ENCODE results near the gene CACNA2D1. TPM values are rescaled to one million over a fixed set of nuclear protein-coding genes. Genes with fewer than 3 reads are reported as not detected.
"Not testable (repeated sequence)": the region's sequence is repeated elsewhere in the genome, so short reads cannot be mapped to it uniquely, and the experiment has no call there.

Gene CACNA2D1
- total RNA-seq, 2 donors from 2014 or later: 0.46 TPM; not detected in 1

- no peaks in the 10 kb centered on the region for H3K27me3 Mint-ChIP-seq (ENCODE audit: low read depth)
- ATAC-seq (replicated peaks in 1 of 2) (no peak), DNase-seq (no peak)
- H3K36me3 Mint-ChIP-seq (ENCODE audit: insufficient read depth in 2 of 2): no peaks in the 10 kb centered on the region
- no peak overlapping the region for H3K4me3 Mint-ChIP-seq
- H3K9me3 Mint-ChIP-seq: no peaks in the 10 kb centered on the region
- H3K4me1 Mint-ChIP-seq (ENCODE audit: low read depth): no peaks in the 10 kb centered on the region
- H3K27ac Mint-ChIP-seq: no peak overlapping the region
These were observed 301.2 kb downstream of the CACNA2D1 start for GRCh38 chr7:82142263-82142864.

GRCh38 chr7:82141427-82141826 lies 302.1 kb downstream of the CACNA2D1 start:
- ATAC-seq (replicated peaks in 1 of 2) (no peak), DNase-seq (no peak)
- Mint-ChIP-seq H3K4me1 (ENCODE audit: low read depth) (no peaks in the 10 kb centered on the region), H3K27ac (no peak overlapping the region), H3K27me3 (ENCODE audit: low read depth) (no peaks in the 10 kb centered on the region), H3K36me3 (ENCODE audit: insufficient read depth in 2 of 2) (no peaks in the 10 kb centered on the region), H3K4me3 (no peak overlapping the region), H3K9me3 (no peaks in the 10 kb centered on the region)

GRCh38 chr7:82140608-82141007 lies 303.0 kb downstream of the CACNA2D1 start:
- H3K4me1 Mint-ChIP-seq (ENCODE audit: low read depth); ATAC-seq (replicated peaks in 1 of 2); H3K4me3 Mint-ChIP-seq; DNase-seq; H3K9me3 Mint-ChIP-seq; H3K27ac Mint-ChIP-seq; H3K36me3 Mint-ChIP-seq (ENCODE audit: insufficient read depth in 2 of 2); H3K27me3 Mint-ChIP-seq (ENCODE audit: low read depth): not testable (repeated sequence)

- no peaks in the 10 kb centered on the region for H3K36me3 Mint-ChIP-seq (ENCODE audit: insufficient read depth in 2 of 2)
- ATAC-seq (replicated peaks in 1 of 2): no peak
- H3K9me3 Mint-ChIP-seq: no peaks in the 10 kb centered on the region
- no peaks in the 10 kb centered on the region for H3K4me1 Mint-ChIP-seq (ENCODE audit: low read depth)
- H3K27ac Mint-ChIP-seq: no peak overlapping the region
- no peak for DNase-seq
- H3K27me3 Mint-ChIP-seq (ENCODE audit: low read depth): no peaks in the 10 kb centered on the region
- H3K4me3 Mint-ChIP-seq: no peak overlapping the region
These were observed 312.4 kb downstream of the CACNA2D1 start for GRCh38 chr7:82131215-82131614.

GRCh38 chr7:82129091-82129490 lies 314.5 kb downstream of the CACNA2D1 start:
- ATAC-seq (replicated peaks in 1 of 2) (no peak), DNase-seq (no peak)
- Mint-ChIP-seq H3K4me3 (no peak overlapping the region), H3K27me3 (ENCODE audit: low read depth) (no peaks in the 10 kb centered on the region), H3K36me3 (ENCODE audit: insufficient read depth in 2 of 2) (no peaks in the 10 kb centered on the region), H3K9me3 (peaks cover 0 to 1% of the 10 kb centered on the region in 2 donors), H3K4me1 (ENCODE audit: low read depth) (no peaks in the 10 kb centered on the region), H3K27ac (no peak overlapping the region)

- no peak overlapping the region for H3K27ac Mint-ChIP-seq
- no peaks in the 10 kb centered on the region for H3K27me3 Mint-ChIP-seq (ENCODE audit: low read depth)
- ATAC-seq (replicated peaks in 1 of 2) (no peak), DNase-seq (no peak)
- H3K4me1 Mint-ChIP-seq (ENCODE audit: low read depth): no peaks in the 10 kb centered on the region
- H3K9me3 Mint-ChIP-seq: peaks cover 0 to 1% of the 10 kb centered on the region in 2 donors
- no peaks in the 10 kb centered on the region for H3K36me3 Mint-ChIP-seq (ENCODE audit: insufficient read depth in 2 of 2)
- H3K4me3 Mint-ChIP-seq: no peak overlapping the region
These were observed 315.0 kb downstream of the CACNA2D1 start for GRCh38 chr7:82128546-82128945.

- peaks cover 0 to 1% of the 10 kb centered on the region in 2 donors for H3K9me3 Mint-ChIP-seq
- no peak overlapping the region for H3K27ac Mint-ChIP-seq
- no peaks in the 10 kb centered on the region for H3K27me3 Mint-ChIP-seq (ENCODE audit: low read depth)
- no peak overlapping the region for H3K4me3 Mint-ChIP-seq
- no peak for ATAC-seq (replicated peaks in 1 of 2)
- H3K36me3 Mint-ChIP-seq (ENCODE audit: insufficient read depth in 2 of 2): no peaks in the 10 kb centered on the region
- no peaks in the 10 kb centered on the region for H3K4me1 Mint-ChIP-seq (ENCODE audit: low read depth)
- DNase-seq: no peak
These were observed 317.0 kb downstream of the CACNA2D1 start for GRCh38 chr7:82126576-82126975.

GRCh38 chr7:82124445-82124844 lies 319.1 kb downstream of the CACNA2D1 start:
- Mint-ChIP-seq H3K4me1 (ENCODE audit: low read depth) (no peaks in the 10 kb centered on the region), H3K27ac (no peak overlapping the region), H3K4me3 (no peak overlapping the region)

GRCh38 chr7:82122275-82122674 lies 321.3 kb downstream of the CACNA2D1 start:
- H3K4me1 Mint-ChIP-seq (ENCODE audit: low read depth): no peaks in the 10 kb centered on the region
- no peaks in the 10 kb centered on the region for H3K27me3 Mint-ChIP-seq (ENCODE audit: low read depth)
- no peaks in the 10 kb centered on the region for H3K36me3 Mint-ChIP-seq (ENCODE audit: insufficient read depth in 2 of 2)
- DNase-seq: no peak
- H3K9me3 Mint-ChIP-seq: peaks cover 0 to 1% of the 10 kb centered on the region in 2 donors
- H3K4me3 Mint-ChIP-seq: no peak overlapping the region
- H3K27ac Mint-ChIP-seq: no peak overlapping the region
- ATAC-seq (replicated peaks in 1 of 2): no peak

More at GRCh38 chr7:82124445-82124844, 319.1 kb downstream of the CACNA2D1 start:
- DNase-seq (no peak), ATAC-seq (replicated peaks in 1 of 2) (no peak)
- Mint-ChIP-seq H3K9me3 (peaks cover 0 to 1% of the 10 kb centered on the region in 2 donors), H3K36me3 (ENCODE audit: insufficient read depth in 2 of 2) (no peaks in the 10 kb centered on the region), H3K27me3 (ENCODE audit: low read depth) (no peaks in the 10 kb centered on the region)

GRCh38 chr7:82114237-82114636 lies 329.3 kb downstream of the CACNA2D1 start:
- Mint-ChIP-seq H3K27ac (no peak overlapping the region), H3K36me3 (ENCODE audit: insufficient read depth in 2 of 2) (no peaks in the 10 kb centered on the region), H3K27me3 (ENCODE audit: low read depth) (no peaks in the 10 kb centered on the region), H3K4me1 (ENCODE audit: low read depth) (no peaks in the 10 kb centered on the region), H3K9me3 (peaks cover 1% of the 10 kb centered on the region in 2 donors), H3K4me3 (no peak overlapping the region)
- DNase-seq (no peak), ATAC-seq (replicated peaks in 1 of 2) (no peak)

GRCh38 chr7:82110146-82110840 lies 333.3 kb downstream of the CACNA2D1 start:
- Mint-ChIP-seq H3K36me3 (ENCODE audit: insufficient read depth in 2 of 2) (no peaks in the 10 kb centered on the region), H3K4me3 (no peak overlapping the region), H3K4me1 (ENCODE audit: low read depth) (no peaks in the 10 kb centered on the region), H3K27ac (no peak overlapping the region), H3K9me3 (peaks cover 1 to 2% of the 10 kb centered on the region in 2 donors), H3K27me3 (ENCODE audit: low read depth) (no peaks in the 10 kb centered on the region)
- ATAC-seq (replicated peaks in 1 of 2) (no peak), DNase-seq (no peak)

GRCh38 chr7:82109288-82109687 lies 334.3 kb downstream of the CACNA2D1 start:
- Mint-ChIP-seq H3K27me3 (ENCODE audit: low read depth) (no peaks in the 10 kb centered on the region), H3K9me3 (peaks cover 1 to 2% of the 10 kb centered on the region in 2 donors), H3K4me3 (no peak overlapping the region), H3K4me1 (ENCODE audit: low read depth) (no peaks in the 10 kb centered on the region), H3K36me3 (ENCODE audit: insufficient read depth in 2 of 2) (no peaks in the 10 kb centered on the region), H3K27ac (no peak overlapping the region)
- ATAC-seq (replicated peaks in 1 of 2): no peak
- DNase-seq: no peak

- ATAC-seq (replicated peaks in 1 of 2) (no peak), DNase-seq (no peak)
- Mint-ChIP-seq H3K36me3 (ENCODE audit: insufficient read depth in 2 of 2) (no peaks in the 10 kb centered on the region), H3K27me3 (ENCODE audit: low read depth) (no peaks in the 10 kb centered on the region), H3K27ac (no peak overlapping the region), H3K4me1 (ENCODE audit: low read depth) (no peaks in the 10 kb centered on the region), H3K9me3 (peaks cover 1 to 2% of the 10 kb centered on the region in 2 donors), H3K4me3 (no peak overlapping the region)
These were observed 337.4 kb downstream of the CACNA2D1 start for GRCh38 chr7:82106201-82106600.

- DNase-seq (no peak), ATAC-seq (replicated peaks in 1 of 2) (no peak)
- no peaks in the 10 kb centered on the region for H3K27me3 Mint-ChIP-seq (ENCODE audit: low read depth)
- H3K36me3 Mint-ChIP-seq (ENCODE audit: insufficient read depth in 2 of 2): no peaks in the 10 kb centered on the region
- H3K27ac Mint-ChIP-seq: no peak overlapping the region
- H3K4me1 Mint-ChIP-seq (ENCODE audit: low read depth): no peaks in the 10 kb centered on the region
- peaks cover under 1 to 2% of the 10 kb centered on the region in 2 donors for H3K9me3 Mint-ChIP-seq
- no peak overlapping the region for H3K4me3 Mint-ChIP-seq
These were observed 338.1 kb downstream of the CACNA2D1 start for GRCh38 chr7:82105463-82105862.
